ENCODE measurements around the gene HOOK2.

Gene HOOK2

GRCh38 chr19:12815088-12815487 lies 39.7 kb upstream of the HOOK2 start:
- no peaks in the 10 kb centered on the region for H3K9me2 ChIP-seq (replicated peaks; ENCODE audit: control insufficient read depth, low read length)
- H3K27me3 ChIP-seq (ENCODE audit: control insufficient read depth, low read length): no peaks in the 10 kb centered on the region

GRCh38 chr19:12806242-12807081 lies 31.1 kb upstream of the HOOK2 start, which contains the start of gene RNASEH2A:
TSS of gene RNASEH2A (plus strand) at chr19:12806584. CDS start at chr19:12806674, 90 bp downstream.
- H3K9me2 ChIP-seq (replicated peaks; ENCODE audit: control insufficient read depth, low read length): no peaks in the 10 kb centered on the region
- peaks cover 23% of the 10 kb centered on the region for H3K4me1 ChIP-seq (ENCODE audit: control insufficient read depth, low read length)
- H3K27ac ChIP-seq (ENCODE audit: low read depth, low read length): peak within 1 kb of the TSS; percentile 52
- TF ChIP-seq CTCF (IDR thresholded peaks at IDR 0.05; ENCODE audit: low read depth, low read length, poor library complexity, severe bottlenecking) (peak; percentile 13), EZH2phosphoT487 (IDR thresholded peaks at IDR 0.05; ENCODE audit: borderline replicate concordance, low read length) (no peak)
- no peaks in the 10 kb centered on the region for H3K27me3 ChIP-seq (ENCODE audit: control insufficient read depth, low read length)
- H3K4me2 ChIP-seq (ENCODE audit: low read length): peak within 1 kb of the TSS; percentile 87
- peaks cover 14% of the 10 kb centered on the region for H3K79me2 ChIP-seq (ENCODE audit: control insufficient read depth, low read length)
- H3K36me3 ChIP-seq (ENCODE audit: control insufficient read depth, low read length): peaks cover 28% of the 10 kb centered on the region
- H3K9me3 ChIP-seq (ENCODE audit: control insufficient read depth, insufficient read depth, low read length): no peaks in the 10 kb centered on the region
- peak within 1 kb of the TSS; percentile 90 for H3K4me3 ChIP-seq (ENCODE audit: low read length)
- H3F3A ChIP-seq (ENCODE audit: control insufficient read depth, insufficient read depth): no peaks in the 10 kb centered on the region
- H4K20me1 ChIP-seq (ENCODE audit: control insufficient read depth, insufficient read depth, low read depth, low read length): no peaks in the 10 kb centered on the region

More at GRCh38 chr19:12815088-12815487, 39.7 kb upstream of the HOOK2 start:
- H3K4me3 ChIP-seq (ENCODE audit: low read length): no peak overlapping the region
- no peaks in the 10 kb centered on the region for H3K9me3 ChIP-seq (ENCODE audit: control insufficient read depth, insufficient read depth, low read length)
- H3K4me2 ChIP-seq (ENCODE audit: low read length): no peak overlapping the region
- no peaks in the 10 kb centered on the region for H3K79me2 ChIP-seq (ENCODE audit: control insufficient read depth, low read length)
- H3F3A ChIP-seq (ENCODE audit: control insufficient read depth, insufficient read depth): no peaks in the 10 kb centered on the region
- H4K20me1 ChIP-seq (ENCODE audit: control insufficient read depth, insufficient read depth, low read depth, low read length): 0 out of 2 replicates have a peak, but pooled peaks cover 3% of the 10 kb centered on the region
- TF ChIP-seq CTCF (IDR thresholded peaks at IDR 0.05; ENCODE audit: low read depth, low read length, poor library complexity, severe bottlenecking): no peak
- TF ChIP-seq EZH2phosphoT487 (IDR thresholded peaks at IDR 0.05; ENCODE audit: borderline replicate concordance, low read length): no peak
- H3K36me3 ChIP-seq (ENCODE audit: control insufficient read depth, low read length): peaks cover 22% of the 10 kb centered on the region
- H3K27ac ChIP-seq (ENCODE audit: low read depth, low read length): no peak overlapping the region
- no peaks in the 10 kb centered on the region for H3K4me1 ChIP-seq (ENCODE audit: control insufficient read depth, low read length)

GRCh38 chr19:12804051-12804450 lies 28.7 kb upstream of the HOOK2 start:
- H3K4me2 ChIP-seq (ENCODE audit: low read length): no peak overlapping the region
- H3K9me2 ChIP-seq (replicated peaks; ENCODE audit: control insufficient read depth, low read length): no peaks in the 10 kb centered on the region
- H3K36me3 ChIP-seq (ENCODE audit: control insufficient read depth, low read length): peaks cover 26% of the 10 kb centered on the region
- H3K4me1 ChIP-seq (ENCODE audit: control insufficient read depth, low read length): peaks cover 34% of the 10 kb centered on the region
- no peaks in the 10 kb centered on the region for H3F3A ChIP-seq (ENCODE audit: control insufficient read depth, insufficient read depth)
- no peaks in the 10 kb centered on the region for H3K27me3 ChIP-seq (ENCODE audit: control insufficient read depth, low read length)
- no peak overlapping the region for H3K4me3 ChIP-seq (ENCODE audit: low read length)
- 0 out of 2 replicates have a peak, but pooled peaks cover 3% of the 10 kb centered on the region for H4K20me1 ChIP-seq (ENCODE audit: control insufficient read depth, insufficient read depth, low read depth, low read length)
- no peak overlapping the region for H3K27ac ChIP-seq (ENCODE audit: low read depth, low read length)
- TF ChIP-seq CTCF (IDR thresholded peaks at IDR 0.05; ENCODE audit: low read depth, low read length, poor library complexity, severe bottlenecking) (no peak), EZH2phosphoT487 (IDR thresholded peaks at IDR 0.05; ENCODE audit: borderline replicate concordance, low read length) (no peak)
- peaks cover 34% of the 10 kb centered on the region for H3K79me2 ChIP-seq (ENCODE audit: control insufficient read depth, low read length)
- H3K9me3 ChIP-seq (ENCODE audit: control insufficient read depth, insufficient read depth, low read length): no peaks in the 10 kb centered on the region
